ENCODE measurements around the gene ROM1.
"Not testable (repeated sequence)": the region's sequence is repeated elsewhere in the genome, so short reads cannot be mapped to it uniquely, and the experiment has no call there.

ROM1 gene

DNA sequence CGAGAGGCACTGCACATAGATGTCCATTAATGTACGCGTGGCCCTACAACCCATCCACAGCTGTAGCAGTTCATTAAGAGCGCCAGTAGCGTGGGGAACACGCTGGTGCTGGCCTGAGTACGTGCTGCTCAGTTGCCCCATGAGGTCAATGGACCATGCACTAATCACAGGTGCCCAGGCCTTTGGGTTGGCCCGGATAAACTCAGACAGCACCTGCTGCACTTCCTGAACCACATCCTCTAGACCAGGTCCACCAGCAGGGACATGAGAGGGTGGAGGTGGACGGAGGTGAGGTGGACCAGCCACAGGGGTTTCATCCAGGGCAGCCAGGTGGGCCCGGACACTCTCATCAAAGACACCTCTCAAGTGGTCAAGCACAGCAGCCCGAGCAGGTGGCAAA lies 36.4 kb downstream of the ROM1 start:
- DNase-seq (ENCODE audit: low read depth) = no peak

DNA sequence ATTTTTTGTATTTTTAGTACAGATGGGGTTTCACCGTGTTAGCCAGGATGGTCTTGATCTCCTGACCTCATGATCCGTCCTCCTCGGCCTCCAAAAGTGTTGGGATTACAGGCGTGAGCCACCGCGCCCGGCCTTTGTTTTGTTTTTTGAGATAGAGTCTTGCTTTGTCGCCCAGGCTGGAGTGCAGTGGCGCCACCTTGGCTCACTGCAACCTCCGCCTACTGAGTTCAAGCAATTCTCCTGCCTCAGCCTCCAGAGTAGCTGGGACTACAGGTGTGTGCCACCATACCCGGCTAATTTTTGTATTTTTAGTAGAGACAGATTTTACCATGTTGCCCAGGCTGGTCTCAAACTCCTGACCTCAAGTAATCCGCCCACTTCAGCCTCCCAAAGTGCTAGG lies 37.2 kb downstream of the ROM1 start:
- not testable (repeated sequence) for DNase-seq (ENCODE audit: low read depth)

DNA sequence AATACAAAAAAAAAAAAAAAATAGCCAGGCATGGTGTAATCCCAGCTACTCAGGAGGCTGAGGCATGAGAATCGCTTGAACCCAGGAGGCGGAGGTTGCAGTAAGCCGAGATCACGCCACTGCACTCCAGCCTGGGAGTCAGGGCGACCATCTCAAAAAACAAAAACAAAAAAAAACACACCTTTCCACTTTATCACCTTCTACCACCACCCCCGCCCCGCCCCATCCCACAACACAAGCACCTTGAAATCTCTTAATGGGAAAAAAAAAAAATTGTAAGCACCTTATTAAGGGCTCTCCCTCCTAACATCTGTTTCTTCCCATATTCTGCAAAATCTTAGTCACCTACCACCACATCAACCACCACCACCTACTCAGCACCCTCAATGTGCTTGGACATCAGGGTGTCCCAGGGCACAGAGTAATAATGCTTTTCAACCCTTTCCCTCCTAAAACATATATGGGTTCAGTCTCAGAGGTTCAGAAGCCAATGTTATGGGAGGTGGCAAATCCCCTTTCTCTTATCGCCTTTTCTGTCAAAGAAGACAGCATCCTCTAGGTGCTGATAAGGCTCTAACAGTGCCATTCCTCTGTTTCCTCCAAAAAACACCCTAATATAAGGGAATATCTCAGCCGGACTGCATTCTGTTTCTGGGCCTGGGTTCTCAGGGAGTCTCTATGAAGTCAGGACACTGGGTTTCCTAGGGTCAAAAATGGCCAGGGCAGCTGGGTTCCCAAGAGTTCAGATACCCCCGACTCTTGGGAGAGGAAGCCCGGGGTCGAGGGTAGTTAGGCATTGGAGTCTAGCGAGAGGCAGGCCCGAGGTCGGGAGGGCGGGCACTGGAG lies 39.3 kb downstream of the ROM1 start:
- no peak for DNase-seq (ENCODE audit: low read depth)

DNA sequence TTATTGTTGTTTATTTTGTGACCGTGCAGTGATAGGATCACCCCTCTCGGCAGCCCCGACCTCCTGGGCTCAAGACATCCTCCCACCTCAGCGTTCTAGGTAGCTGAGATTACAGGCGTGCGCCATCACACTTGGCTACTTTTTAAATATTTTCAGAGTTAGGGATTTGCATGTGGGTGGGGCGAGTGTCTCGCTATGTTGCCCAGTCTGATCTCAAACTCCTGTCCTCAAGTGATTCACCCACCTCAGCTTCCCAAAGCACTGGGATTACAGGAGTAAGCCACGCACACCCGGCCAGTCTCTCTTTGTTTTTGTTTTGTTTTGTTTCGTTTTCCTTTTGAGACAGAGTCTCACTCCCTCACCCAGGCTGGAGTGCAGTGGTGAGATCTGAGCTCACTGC lies 41.2 kb downstream of the ROM1 start:
- no peak for DNase-seq (ENCODE audit: low read depth)

DNA sequence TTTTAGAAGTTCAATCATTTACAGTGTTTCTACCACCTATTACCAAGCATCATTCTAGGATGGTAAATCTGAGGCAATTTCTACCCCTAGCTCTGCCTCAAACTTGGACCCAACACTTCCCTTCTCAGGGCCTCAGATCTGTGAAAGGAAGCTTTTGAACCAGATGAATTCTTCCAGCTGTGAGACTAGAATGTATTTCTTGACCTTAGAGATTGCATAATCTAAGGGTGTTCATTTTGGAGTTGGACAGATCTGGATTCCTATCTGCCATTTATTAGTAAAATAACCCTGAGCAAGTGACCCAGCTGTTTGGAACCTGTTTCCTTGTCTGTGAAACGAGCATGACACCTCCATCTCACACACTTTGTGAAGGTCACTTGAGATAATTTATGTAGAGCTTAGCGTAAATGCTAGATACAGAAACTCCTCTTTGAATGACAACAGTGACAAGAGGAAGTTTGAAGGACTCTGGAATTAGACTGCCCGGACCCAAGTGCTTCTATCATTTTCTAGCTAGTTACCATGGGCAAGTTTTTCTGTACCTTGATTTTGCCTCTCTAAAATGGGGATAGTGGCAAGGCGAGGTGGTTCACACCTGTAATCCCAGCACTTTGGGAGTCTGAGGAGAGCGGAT lies 43.9 kb downstream of the ROM1 start:
- DNase-seq (ENCODE audit: low read depth) = no peak

DNA sequence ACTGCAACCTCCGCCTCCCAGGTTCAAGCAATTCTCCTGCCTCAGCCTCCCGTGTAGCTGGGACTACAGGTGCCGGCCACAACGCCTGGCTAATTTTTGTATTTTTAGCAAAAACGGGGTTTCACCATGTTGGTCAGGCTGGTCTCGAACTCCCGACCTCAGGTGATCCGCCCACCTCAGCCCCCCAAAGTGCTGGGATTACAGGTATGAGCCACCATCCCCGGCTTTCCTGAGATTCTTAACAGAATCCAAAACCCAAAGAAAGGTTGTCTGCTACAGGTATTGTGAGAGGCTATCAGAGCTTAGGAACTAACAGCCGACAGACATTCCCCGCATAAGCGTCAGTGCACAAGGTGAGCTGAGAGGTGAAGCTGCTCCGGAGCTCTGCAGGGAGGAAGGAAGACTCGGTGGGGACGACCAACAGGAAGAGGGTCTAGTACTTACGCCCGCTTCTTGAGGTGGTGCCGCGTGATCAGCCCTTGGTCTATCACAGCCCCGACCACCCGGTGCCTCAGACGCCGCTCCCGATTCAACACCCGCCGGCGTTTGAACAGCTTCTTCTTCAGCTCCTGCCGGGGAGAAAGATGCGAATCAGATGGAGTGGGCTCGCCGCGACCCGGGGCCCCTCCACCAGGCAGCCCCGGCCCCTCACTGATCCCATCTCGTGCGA lies 51.5 kb downstream of the ROM1 start:
- peak; percentile 23 for DNase-seq (ENCODE audit: low read depth)
